Stimulated activated CD8-positive, alpha-beta memory T cell treated with anti-CD3 and anti-CD28 coated beads, Interleukin-15, amount 100 ng/mL, for 24 hours (primary cell): ENCODE results near the gene ANXA6.

Source experiments
- DNase-seq: peaks from one replicate; pipeline ENCODE4 v3.0.0-alpha.2; 2020; ENCODE audit warnings: low read depth

Gene ANXA6

DNA sequence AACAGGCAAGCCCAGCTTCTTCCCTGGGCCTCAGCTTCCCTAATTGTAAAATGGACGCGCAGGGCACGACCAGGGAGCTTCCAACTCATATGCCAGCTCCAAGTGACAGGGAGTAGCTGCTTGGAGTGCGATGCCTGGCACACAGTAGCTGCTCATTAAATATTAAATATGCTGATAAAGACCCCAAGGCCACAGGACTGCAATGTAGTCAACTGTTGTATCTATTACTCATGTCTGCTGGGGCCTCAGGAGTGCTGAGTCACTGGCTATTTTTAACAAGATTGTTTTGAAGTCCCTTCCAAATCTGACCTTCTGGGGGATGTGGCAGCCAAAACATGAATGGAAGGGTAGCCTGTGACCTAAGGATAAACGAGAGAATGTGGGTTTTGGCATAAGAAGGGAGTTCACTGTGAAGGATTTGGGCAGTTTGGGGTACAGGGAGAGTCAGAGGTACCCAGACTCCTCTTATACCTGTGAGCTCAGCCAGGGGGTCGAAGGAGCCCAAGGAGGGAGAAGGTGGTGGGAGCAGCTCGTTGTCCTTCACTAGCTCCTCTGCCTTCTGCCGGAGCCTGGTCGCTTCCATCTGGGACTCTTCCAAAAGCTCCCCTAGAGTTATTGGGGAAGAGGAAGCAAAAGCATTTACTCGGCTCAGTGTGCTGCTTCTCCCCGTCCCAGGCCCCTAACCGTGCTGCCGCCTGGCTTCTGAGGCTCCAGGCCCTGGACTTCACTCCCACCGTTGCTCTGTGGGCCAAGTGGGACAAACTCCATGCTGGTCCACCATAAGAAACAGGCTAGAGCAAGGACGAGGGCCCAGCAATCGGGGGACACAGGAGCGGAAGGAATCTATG lies 94.2 kb downstream of the ANXA6 start:
- DNase-seq, result no peak

DNA sequence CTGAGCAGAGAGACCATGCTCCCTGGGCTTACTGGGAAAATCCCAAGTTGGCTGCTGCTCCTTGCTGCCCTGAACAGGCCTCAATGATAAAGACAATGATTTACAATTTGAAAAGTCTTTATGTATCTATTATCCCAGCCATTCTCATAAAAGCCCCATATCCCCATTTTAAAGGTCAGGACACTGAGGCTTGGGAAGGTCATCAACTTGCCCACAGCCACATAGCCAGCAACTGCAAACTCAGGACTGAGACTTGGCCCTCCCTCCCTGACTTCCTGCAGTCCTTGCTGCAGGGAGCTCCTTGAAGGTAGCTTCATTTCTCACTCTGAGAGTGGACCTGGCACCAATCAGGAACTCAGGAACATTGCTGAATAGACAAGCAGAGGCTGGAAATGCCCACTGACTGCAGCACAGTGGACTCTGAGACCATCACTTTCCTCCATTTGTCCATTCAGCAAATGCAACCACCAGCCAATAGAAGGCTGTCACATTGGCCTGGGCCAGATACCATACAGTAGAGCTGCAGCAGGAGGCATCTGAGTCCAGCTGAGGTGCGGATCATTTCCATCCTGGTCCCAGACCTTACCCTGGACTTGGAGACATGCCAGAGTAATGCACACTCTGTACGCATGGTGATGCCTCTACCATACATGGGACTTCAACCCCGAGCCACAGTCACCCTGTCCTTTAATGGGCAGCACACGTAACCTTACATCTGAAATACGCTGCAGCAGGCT lies 95.0 kb downstream of the ANXA6 start:
- no peak for DNase-seq

DNA sequence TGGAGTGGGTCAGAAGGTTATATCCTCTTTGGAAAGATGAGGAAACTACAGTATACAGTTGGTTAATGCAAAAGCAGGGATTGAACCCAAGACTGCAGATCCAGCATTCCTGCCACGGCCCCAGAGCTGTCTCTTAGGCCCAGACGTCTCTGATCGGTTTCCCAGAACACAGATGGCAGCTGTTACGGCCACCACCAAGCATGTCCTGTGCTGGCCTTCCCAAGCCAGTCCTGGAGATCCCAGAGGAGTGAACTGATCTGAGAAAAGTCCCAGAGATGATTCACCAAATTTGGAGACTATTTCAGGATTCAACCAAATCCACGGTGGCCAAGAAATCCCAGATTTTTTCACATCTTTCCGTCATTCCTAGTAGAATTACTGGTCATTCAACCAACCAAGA lies 96.8 kb downstream of the ANXA6 start:
- no peak for DNase-seq

DNA sequence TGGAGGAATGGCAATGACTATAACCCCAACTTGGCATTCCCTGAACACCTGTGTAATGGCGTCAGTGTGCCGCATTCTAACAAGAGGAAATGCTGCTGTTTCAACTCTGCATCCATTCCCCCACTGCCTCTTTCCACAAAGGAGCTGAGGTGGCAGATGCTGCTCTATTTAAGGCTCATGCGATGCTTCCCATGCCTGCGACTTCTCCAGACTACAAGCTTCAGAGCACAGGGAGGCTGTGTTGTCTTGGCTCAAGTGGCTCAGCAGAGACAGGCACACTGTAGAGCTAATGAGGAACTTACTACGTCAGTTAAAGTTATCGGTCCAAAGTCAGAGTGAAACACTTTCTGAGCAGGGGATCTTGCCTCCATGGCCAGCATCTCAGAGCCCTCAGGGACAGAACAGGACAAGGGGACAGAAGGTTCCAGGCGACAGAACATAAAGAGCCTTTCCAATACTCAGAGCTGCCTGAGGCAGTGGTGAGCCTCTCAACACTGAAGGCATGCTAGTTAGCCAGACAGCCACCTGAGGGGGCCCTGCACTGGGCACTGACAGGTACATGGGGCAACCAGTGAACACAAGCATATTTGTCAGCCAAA lies 98.6 kb downstream of the ANXA6 start:
- DNase-seq, result no peak

DNA sequence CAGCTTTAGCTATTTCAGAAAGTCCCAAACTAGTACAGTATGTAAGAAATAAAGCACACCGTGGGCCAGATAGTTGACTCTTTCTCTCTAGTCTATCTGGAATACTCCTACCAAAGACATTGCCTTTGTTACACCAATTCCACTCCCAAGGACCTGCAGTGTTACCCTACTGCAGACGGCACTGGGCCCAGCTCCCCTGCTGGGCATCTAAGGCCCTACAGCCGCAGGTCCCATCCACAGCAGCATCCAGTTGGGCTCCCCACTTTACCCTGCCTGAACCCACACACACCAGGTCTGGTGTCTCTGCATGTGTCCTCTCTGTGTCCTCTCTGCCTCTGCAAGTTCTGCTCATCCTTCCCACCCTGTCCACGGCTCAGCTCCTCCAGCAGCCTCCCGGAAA lies 99.3 kb downstream of the ANXA6 start:
- DNase-seq, result no peak

DNA sequence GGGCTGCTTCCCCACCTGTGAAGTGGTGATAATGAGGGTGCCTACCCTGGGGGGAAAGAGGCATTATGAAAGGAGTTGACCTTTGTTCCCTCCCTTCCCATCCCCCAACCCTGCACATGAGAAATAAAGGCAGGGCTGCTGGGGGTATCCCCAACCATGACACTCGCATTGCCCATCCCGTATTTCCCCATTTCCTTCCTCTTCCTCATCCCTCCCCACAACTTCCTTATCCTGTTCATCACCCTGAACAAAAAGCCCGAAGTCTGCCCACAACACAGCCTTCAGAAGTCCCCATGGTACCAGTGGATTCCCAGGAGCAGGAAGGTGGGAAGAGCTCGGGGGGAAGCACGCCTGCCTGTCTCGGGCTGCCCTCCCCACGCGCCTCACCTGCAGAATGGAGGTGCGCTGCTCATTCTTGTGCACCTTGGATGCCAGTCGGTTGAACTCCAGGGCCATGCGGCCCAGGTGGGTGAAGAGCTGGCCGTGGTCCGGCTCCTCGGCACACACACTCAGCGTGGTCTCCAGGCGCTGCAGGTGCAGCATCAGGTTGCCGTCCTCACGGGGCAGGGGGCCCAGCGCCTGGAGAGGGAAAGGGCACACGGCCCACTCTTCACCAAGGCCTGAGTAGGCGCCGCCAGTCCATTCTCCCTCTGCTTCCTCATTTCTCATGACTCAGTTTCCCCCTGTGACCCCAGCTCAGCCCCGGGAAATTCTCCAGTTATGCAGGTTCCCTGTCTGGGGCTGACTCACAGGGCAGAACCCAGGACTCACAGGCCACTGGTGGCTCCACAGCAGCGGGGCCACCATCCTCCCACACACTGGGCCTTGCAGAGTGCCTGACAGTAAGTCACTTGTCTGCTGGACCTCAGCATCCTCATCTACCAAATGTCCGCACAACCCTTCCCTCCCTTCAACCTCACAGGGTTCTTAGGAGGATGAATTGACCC lies 100.9 kb downstream of the ANXA6 start:
- no peak for DNase-seq

DNA sequence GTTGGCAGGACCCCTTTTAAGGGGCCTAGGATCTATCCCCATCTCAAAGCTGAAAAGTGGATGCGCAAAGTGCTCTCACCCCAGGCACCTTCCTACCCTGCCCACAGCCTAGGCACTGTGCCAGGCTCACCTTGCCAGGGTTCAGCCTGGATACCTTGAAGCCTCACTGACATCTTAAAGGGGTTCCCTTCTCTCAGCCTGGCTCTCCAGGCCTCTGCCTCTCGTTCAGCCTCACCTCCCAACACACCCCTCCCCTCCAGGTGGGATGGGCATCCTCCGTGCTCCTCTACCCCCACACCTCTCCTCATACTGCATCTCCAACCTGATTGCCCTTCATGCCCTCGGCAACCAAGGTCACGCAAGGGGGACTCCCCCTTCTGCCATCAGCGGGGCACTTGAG lies 102.2 kb downstream of the ANXA6 start:
- no peak for DNase-seq

DNA sequence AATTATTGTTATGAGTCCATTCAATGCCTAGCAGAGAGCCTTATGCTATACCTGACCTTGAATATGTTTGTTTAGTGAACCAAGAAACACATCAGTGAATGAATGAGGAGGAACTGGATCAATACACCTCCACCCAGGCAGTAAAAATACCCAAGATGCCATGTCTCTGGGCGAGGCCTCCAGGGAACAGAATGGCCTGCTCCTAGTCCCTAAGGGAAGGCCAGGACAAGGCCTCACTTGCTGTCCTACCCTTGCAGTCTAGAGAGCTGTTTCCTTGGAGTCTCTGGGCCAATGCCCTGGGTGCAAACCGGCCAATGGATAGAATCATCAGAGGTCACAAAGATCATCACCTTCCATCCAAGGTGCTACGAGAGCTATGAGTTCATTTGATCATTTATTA lies 102.9 kb downstream of the ANXA6 start:
- DNase-seq, result no peak

DNA sequence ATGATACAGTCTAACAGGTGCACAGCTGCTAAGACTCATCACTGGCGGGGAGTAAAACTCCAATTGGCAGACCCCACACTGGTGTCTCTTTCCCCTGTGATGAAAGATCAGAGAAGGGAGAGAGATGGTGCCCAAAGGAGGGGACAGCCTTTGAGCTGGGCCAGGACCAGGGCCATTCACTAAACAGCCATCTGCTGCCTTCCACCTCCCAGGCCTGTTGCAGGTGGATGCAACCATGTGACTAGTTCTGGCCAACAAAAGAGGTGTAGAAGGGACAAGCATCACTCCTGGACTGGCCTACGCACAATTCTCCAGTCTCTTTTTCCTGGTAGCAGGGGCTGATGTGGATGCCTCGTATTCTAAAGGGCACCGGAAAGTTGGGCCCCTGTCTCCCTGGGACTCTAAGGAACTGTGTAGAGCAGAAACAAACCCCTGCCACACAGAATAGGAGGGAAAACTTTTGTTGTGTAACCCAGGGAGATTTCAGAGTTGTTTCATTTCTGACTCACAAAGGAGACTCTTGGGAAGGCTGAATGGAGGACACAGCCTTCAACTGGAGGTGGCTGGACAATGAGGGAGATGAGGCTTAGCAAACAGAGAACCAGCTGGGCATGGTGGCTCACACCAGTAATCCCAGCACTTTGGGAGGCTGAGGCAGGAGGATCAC lies 103.7 kb downstream of the ANXA6 start:
- no peak for DNase-seq

DNA sequence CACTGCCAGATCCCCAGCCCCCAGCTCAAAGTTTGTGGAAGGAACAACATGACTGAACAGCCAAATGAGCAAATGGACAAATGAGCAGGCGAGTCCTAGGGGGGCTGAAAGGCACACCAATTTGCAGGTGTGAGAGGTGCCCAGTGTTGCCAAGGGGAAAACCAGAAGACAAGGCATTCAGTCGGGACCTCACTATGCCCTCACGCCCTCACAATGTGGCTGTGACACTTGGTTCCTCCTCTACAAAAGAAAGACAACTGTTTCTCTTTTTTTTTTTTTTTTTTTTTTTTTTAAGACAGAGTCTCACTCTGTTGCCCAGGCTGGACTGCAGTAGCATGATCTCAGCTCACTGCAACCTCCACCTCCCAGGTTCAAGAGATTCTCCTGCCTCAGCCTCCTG lies 104.7 kb downstream of the ANXA6 start:
- no peak for DNase-seq

DNA sequence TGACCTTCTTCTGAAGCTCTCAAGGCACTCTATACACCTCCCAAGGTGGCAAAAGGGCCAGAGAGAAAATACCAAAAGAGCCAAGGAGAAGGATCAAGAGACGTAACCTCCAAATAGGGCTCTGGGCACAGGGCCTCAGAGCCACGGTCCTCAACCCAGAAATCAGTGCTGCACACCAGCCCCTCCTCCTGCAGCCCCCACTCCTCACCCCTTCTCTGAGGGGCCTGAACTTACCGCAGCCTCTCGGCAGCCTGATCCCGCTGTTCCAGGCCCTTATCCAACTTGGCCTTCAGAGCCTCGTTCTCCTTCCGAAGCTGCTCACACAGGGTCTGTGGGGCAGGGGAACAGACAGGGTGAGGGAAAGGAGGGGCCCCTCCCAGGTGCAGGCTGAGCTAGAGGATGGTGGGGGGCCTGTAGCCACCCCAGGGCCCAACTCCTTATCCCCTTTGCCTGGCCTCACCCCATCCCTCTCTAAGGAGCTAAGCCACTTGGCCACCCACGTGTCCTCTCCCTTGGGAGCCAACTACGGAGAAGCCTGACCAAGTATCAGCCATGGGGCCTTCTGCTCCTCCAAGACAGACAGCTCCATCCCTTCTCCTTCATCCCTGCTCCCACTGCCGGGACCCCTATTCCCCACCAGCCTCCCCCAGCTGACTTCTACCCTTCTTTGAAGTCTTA lies 105.5 kb downstream of the ANXA6 start:
- no peak for DNase-seq

DNA sequence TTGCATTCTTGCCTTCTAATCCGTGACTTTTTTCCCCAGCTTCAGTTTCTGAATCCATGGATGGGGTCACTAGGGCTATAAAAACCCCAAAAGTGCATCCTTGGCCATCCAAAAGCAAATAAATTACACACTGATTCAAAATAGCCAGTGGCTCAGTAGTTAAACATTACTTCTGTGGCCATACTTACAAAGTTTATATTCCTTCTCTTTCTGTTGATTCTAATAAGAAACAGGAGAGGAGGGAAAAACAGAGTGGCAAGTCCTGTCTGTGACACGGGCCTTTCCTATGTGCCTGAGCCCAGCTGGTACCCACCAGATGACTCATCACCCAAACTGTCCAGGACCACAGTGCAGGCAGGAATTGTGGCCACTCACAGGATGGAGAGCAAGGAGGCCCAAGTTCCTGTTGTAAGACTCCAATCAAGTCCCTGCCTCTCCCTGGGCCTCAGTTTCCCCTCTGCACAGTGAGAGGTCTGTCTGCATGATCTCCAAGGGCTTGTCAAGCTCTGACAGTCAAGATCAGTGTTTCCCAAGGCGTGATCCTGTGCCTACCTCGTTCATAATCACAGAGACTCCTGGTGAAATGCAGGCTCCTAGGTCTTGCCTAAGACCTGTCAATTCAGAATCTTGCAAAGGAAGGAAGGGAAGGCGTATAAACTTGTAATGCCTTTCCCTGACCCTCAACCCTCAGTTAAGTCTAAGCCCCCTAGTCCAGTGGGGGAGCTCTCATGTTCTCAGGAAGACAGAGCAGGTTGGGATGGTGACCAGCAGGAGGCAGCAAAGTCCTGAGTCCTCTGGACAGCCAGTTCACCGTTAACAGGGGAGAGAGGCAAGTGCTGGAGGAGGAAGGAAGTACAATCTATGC lies 106.3 kb downstream of the ANXA6 start:
- DNase-seq, result no peak
